Adrenal gland (tissue), 12 donors: ENCODE data around the gene CPM. TPM values are rescaled to one million over a fixed set of nuclear protein-coding genes. Genes with fewer than 3 reads are reported as not detected.

ENCODE experiments used
- DNase-seq, 7 donors: peaks; one replicate each; pipeline ENCODE4 v3.0.0-alpha.2; 2019 to 2020
- H3K27ac ChIP-seq, 5 donors: fragments of 200-600 bp; sonication (generic) in 4 of 5; 1 replicate in 3 of 5; 2 replicates in 2 of 5; pipeline versions ENCODE4 v1.5.1 to v1.8.0; 2016 to 2020; ENCODE audit warnings: mild to moderate bottlenecking in 1 of 5
- H3K27me3 ChIP-seq: fragments of 200-600 bp; 2 replicates; pipeline ENCODE4 v1.8.0; 2021
- H3K36me3 ChIP-seq, 2 donors: fragments of 200-600 bp; replicated peaks in 1 of 2; 1 replicate in 1 of 2; 2 replicates in 1 of 2; pipeline versions ENCODE4 v1.5.1 to v1.8.0; 2018 to 2022
- H3K4me1 ChIP-seq, 2 donors: fragments of 200-600 bp; replicated peaks in 1 of 2; 1 replicate in 1 of 2; 2 replicates in 1 of 2; pipeline versions ENCODE4 v1.5.1 to v1.8.0; 2018 to 2021
- H3K4me3 ChIP-seq, 4 donors: fragments of 200-600 bp; sonication (generic) in 3 of 4; one replicate each; pipeline ENCODE4 v1.5.1; 2016 to 2018
- H3K9me3 ChIP-seq, 3 donors: fragments of 200-600 bp; sonication (generic) in 1 of 3; replicated peaks in 1 of 3; 1 replicate in 2 of 3; 2 replicates in 1 of 3; pipeline versions ENCODE4 v1.5.1 to v1.8.0; 2016 to 2021
- CTCF ChIP-seq, 6 experiments: fragments of 450-650 bp in 4 of 6; fragments of 200-600 bp in 2 of 6; sonication (generic) in 1 of 6; IDR thresholded peaks; 1 replicate in 5 of 6; 2 replicates in 1 of 6; pipeline versions ENCODE4 v1.5.1 to v1.8.0; 2016 to 2021; ENCODE audit warnings: antibody characterized with exemption in 6 of 6, mild to moderate bottlenecking in 2 of 6, moderate library complexity in 1 of 6
- POLR2A ChIP-seq, 2 donors: fragments of 450-650 bp; IDR thresholded peaks; one replicate each; pipeline ENCODE4 v1.6.1; 2017; ENCODE audit warnings: antibody characterized with exemption in 2 of 2, mild to moderate bottlenecking in 2 of 2, moderate library complexity in 1 of 2
- WGBS, 4 donors: extraction: QIAGEN DNeasy Blood & Tissue Kit in 2 of 4; methylation state at CpG; one replicate each; pipeline versions ENCODE4 v1.1.5 to v1.1.7; 2013 to 2017; 5-methylcytosine and 5-hydroxymethylcytosine counted together
- intact Hi-C, 2 donors: fragments of 100-400 bp; cut with DNase I; formaldehyde crosslinking; loops; one replicate each; pipeline versions ENCODE4 v1.14.1 to v1.15.0; 2022 to 2023
- polyA plus RNA-seq, 3 donors: library from polyadenylated mRNA; stranded (reverse); fragments of 200-250 nt in 2 of 3; fragments of 350-450 nt in 1 of 3; fragmentation: Illumina TruSeq in 1 of 3; extraction: RNeasy Lipid Tissue Mini Kit (QIAGEN cat#74804) in 1 of 3; gene quantifications; one replicate each; pipeline ENCODE4 v1.2.3, GENCODE V29; 2013 to 2014
- total RNA-seq, 9 donors: library from RNA; depleted of rRNA in 4 of 9; stranded (reverse); fragments of >200 nt in 4 of 9; fragments of 120-200 nt in 1 of 9; fragmentation: NEBNext Ultra II Directional in 1 of 9; extraction: Animal tissue kit (Norgen Biotek cat#: 25700) in 1 of 9; gene quantifications; one replicate each; pipeline versions ENCODE4 v1.1.0 to v1.2.4, GENCODE V29; 2013 to 2023
- donor health status: healthy with polysubstance abuse.
- donor health status: Bipolar disorder and iron deficiency.
- donor health status: DM: yes; HTN: yes; CAD: no.
- donor health status: DM: no; HTN: no; CAD: no.
- donor health status: DM: no; HTN: no; CAD: no.
- donor health status: DM: yes; HTN: yes; CAD: no.

Gene CPM
- total and polyA plus RNA-seq, 12 donors: 10.8 to 170 (median 53.5) TPM

DNA sequence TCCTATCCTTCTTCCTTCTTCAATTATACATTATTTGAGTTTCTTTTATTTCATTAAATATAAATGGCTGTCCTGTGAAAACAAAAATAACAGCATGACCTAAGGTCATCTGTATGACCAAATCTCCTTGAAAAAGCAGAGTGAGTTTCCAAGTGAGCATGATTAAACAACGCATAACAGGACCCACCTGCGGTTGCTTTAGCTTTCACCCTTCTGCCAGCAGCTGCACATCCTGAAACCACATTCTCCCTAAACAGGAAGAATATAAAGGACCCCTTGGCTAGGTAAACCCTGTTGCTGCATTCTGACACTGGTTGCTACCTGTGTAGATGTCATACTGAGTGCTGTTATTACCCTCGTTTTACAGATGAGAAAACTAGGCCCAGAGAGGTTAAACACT is 42.8 kb upstream of the CPM start:
- no peak for DNase-seq
- intact Hi-C loops: no loop called here
- 77 to 83% (median 81%) methylated on average over 3 of the region's 3 CpGs for WGBS, 4 donors

DNA sequence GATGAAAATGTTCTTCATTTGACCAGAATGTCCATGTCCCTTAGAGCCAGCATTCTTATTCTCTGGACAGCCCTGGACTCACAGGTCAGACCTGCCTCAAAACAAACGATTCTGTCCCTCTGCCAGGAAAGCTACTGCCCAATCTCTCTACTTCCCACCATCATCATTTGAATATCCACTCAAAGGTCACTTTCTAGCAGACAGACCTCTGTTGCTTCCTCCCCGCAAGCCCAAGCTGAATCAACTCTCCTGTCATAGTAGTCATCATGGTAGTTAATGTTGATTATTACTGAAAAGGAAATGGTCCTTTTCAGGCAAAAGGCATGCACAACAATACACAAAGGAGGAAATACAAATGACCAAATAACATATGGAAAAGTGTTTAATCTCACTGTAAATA is 39.6 kb upstream of the CPM start:
- Histone ChIP-seq H3K27me3 (no peaks in the 10 kb centered on the region), H3K4me1 (no peaks in the 10 kb centered on the region), H3K4me3 (no peak overlapping the region), H3K36me3 (no peaks in the 10 kb centered on the region), H3K9me3 (no peaks in the 10 kb centered on the region), H3K27ac (no peak overlapping the region)
- intact Hi-C loops: no loop called here
- WGBS, 4 donors: 54 to 63% (median 61%) methylated on average over 2 of the region's 2 CpGs
- TF ChIP-seq CTCF (IDR thresholded peaks at IDR 0.05) (no peak), POLR2A (IDR thresholded peaks at IDR 0.05) (no peak)
- no peak for DNase-seq

More for the DNA sequence above, 42.8 kb upstream of the CPM start:
- Histone ChIP-seq H3K27me3 (no peaks in the 10 kb centered on the region), H3K4me3 (no peak overlapping the region), H3K4me1 (peaks cover 0 to 3% of the 10 kb centered on the region in 2 donors), H3K9me3 (no peaks in the 10 kb centered on the region), H3K36me3 (no peaks in the 10 kb centered on the region), H3K27ac (no peak overlapping the region)
- TF ChIP-seq CTCF (IDR thresholded peaks at IDR 0.05) (no peak), POLR2A (IDR thresholded peaks at IDR 0.05) (no peak)

DNA sequence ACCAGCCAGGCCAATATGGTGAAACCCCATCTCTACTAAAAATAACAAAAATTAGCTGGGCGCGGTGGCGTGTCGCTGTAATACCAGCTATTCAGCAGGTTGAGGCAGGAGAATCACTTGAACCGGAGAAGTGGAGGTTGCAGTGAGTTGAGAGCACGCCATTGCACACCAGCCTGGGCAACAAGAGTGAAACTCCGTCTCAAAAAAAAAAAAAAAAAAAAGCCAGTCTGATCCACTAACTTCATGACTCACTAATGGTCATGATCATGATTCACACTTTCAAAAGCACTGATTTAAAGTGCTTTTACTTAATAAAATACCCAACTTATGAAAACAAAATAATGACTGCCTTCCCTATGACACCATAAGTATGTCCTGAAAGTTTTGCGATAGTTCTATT is 38.4 kb upstream of the CPM start:
- TF ChIP-seq CTCF (IDR thresholded peaks at IDR 0.05) (no peak), POLR2A (IDR thresholded peaks at IDR 0.05) (no peak)
- 63 to 80% (median 73%) methylated on average over 8 of the region's 8 CpGs for WGBS, 4 donors
- H3K4me1 ChIP-seq: no peaks in the 10 kb centered on the region

DNA sequence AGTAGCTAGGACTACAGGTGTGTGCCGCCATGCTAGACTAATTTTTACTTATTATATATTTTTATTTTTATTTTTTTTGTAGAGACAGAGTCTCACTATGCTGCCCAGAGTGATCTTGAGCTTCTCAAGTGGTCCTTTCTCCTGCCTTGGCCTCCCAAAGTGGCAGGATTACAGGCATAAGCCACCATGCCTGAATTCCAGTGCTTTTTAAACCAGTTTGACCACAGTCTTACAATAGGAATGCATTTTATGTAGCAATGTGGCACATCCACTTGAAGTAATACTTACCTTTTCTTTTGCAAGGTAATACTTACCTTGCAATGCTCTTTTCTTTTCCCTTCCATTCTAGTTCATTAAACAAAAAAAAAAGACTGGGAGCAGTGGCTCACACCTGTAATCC is 38.0 kb upstream of the CPM start:
- Histone ChIP-seq H3K4me3 (no peak overlapping the region), H3K27me3 (no peaks in the 10 kb centered on the region), H3K4me1 (no peaks in the 10 kb centered on the region), H3K36me3 (no peaks in the 10 kb centered on the region), H3K9me3 (no peaks in the 10 kb centered on the region), H3K27ac (no peak overlapping the region)
- intact Hi-C loops: no loop called here
- TF ChIP-seq POLR2A (IDR thresholded peaks at IDR 0.05) (no peak), CTCF (IDR thresholded peaks at IDR 0.05) (no peak)
- DNase-seq: no peak
- 92 to 100% (median 95%) methylated on average over 1 of the region's 1 CpG for WGBS, 4 donors

More for the DNA sequence above, 38.4 kb upstream of the CPM start:
- no peaks in the 10 kb centered on the region for H3K36me3 ChIP-seq
- H3K27ac ChIP-seq: no peak overlapping the region
- DNase-seq: peak in 1 of 7 donors; percentile 21
- intact Hi-C loops: no loop called here
- no peaks in the 10 kb centered on the region for H3K27me3 ChIP-seq
- no peak overlapping the region for H3K4me3 ChIP-seq
- no peaks in the 10 kb centered on the region for H3K9me3 ChIP-seq
